GM21529 (cell line): ENCODE measurements around the gene SPACDR.

Source experiments
- ATAC-seq: cut with Tn5 transposase; IDR thresholded peaks from one replicate; pipeline ENCODE4 v1.9.1; 2021; ENCODE audit not compliant: unreplicated experiment

The SPACDR gene

DNA sequence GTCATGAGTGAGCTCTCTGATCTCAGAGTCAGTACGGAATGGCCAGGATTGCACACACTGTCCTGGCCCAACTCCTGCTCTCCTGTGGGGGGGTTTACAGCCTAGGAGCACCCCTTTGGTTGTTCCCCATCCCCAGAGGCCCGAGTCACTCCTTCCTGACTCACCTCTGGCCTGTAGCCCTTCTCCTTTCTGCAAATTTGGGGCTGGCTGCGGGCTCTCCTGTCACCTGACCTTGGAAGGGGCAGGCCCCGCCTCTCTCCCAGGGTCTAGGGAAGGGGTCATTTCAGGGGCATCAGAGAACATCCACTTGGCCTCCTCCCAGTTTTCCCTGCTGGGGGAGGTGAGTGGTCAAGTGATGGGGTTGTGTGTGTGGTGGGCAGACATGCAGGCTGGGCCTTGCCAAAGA lies 21.4 kb upstream of the SPACDR start:
- no peak for ATAC-seq

DNA sequence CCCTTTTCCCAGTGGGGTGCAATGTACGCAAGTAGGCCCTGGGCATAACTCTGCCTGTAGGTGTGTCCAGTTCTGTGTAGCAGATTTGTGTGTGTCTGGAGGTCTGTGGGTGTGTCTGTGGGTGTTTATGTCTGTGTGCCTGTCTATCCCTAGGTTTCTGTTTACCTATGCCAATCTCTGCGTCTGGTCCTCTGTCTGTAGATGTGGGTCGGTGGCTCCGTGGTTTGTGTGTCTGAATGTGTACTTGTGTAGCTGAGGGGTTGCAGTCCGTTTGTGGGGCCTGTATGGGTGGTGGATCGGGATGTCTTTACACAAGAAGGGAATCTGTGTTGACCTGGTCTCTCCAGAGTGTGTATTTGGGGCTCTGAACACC lies 20.6 kb upstream of the SPACDR start:
- ATAC-seq, result no peak

DNA sequence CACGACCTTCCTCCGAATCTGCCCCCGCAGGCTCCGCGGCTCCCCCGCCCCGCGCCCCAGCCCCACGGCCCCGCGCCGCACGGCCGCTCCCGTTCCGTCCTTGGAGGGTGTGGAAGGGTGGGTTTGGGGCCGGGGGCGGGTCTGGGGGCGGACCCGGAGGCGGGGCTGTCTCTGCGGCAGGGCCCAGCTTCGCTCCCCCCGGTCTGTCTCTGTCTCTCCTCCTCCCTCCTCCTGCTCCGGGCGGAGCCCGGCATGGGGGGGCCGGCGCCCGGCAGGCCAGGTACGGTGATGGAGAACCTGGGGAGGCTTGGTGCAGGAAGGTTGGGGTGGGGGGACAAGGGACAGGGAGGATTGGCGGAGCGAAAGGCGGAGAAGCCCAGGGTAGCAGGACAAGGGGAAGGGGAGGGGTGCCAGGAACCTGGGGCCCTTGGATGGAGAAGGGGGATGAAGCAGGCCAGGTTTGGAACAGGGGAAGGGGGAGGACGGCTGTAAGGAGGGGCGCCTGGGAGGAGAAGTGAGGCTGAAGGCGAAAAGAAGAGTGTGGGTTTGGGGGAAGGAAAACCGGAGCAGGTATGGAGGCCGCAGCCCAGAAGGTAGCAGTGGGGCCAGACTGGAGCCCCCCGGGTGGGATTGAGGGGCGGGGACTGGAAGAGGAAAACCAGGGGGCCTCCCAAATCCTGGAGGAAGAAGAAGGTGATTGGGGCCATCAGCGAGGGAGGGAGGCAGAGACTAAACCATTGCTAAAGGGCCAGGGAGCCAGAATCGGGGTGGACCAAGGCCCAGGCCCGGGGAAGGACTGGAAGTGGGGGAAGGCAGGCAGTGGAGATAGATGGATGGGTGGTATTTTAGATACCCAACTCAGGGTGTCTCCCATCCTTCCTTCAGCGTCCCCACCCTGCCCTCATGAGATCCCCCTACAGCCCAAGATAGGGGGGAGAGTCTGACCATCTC lies 19.9 kb upstream of the SPACDR start, which contains the start of gene NYAP1:
Gene NYAP1 (plus strand): TSS at position 206 of the 951 bp plus-strand sequence. CDS start 1,385 bp downstream, outside the sequence.
- no peak for ATAC-seq

DNA sequence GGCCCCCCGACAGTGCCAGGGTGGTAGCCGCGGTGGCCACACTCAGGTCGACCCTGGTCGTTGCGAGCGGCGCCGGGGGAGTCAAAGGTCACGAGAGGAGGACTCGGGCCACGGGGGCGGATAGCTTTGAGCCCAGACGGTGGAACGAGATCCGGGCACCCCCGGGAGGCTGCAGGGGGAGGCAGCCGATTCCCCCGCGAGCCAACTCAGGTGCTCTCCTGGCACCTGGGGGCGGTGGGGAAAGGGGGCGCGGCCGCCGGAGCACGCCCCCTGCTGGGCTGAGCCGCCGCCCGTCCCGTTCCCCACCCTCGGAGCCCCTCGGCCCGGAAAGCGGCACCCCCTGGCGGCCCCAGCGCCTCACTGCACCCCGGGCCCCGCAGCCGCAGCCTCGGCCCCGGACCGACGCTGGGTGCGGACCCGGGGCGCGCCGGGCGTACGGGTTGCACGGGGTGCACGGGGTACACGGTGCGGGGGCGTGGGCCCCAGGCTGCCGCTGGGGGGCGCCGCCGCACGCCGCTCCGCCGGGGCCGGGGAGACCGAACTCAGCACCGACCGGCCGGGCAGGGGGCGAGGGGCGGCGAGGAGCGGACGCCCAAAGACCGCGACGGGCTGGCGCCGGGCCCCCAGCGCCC lies 19.1 kb upstream of the SPACDR start:
- ATAC-seq, result no peak

DNA sequence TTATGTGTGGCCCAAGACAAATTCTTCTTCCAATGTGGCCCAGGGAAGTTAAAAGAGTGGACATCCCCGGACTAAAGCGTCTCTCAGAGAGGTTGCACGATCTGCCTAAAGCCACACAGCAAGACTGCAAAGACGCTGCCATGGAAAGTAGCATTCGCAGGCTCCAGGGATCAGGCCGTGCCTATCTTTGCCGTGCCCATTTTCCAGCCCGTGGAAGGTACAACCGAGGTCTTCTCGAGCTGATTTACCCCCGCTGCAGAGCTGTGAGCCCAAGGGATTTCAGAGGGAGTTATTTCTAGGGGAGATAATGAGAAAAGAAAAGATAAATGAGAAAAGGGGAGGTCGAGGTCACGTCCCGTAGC lies 18.6 kb upstream of the SPACDR start:
- ATAC-seq, result no peak

DNA sequence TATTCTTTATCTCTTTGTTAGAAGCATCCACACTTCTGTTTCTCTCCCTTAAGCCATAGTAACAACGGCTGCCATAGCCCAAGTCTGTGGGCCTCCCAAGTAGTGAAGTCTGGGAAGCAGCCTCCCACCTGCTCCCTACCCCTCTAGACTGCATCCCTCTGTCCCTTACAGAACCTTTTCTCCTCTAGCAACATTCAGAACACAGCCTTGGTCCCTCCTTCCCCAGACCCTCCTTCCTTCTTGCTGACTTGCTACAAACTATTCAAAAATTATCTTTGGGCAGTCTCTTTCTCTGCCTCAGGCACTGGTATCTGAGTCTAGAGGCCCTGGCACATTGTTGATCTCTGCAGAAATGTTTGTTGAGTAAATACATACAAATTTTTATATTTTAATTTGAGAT lies 17.4 kb upstream of the SPACDR start:
- no peak for ATAC-seq

DNA sequence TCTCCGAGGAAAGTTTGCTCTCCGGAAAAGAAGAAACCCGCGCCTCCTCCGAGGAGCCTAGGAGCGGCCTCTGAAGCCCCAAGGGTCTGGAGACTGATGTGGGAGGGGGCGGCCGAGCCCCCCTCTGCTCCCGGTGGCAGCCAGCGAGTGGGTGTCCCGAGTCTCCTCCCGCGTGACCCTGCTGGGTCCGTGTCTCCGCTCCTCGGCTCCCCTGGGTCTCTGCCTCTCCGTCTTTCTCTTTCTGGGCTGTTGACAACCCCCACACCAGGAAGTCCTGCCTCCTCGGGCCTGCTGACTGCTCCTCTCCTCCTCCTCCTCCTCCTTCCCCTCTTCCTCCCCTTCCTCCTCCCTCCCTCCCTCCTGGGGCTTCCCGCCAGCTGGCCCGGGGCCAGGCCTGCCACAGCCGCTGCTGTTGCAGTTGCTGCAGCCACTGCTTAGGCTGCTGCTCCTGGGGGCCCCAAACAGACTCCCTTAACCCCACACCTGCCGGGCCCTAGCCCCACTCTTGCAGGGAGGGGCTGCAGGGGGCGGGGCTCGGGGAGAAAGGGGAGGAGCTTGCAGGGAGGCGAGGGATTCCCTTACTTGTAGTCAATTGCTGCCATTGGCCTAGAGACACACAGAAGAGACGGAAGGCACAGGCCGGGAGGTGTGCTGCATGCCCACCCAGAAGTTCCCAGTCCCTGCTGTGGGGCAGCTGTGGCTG lies 15.0 kb upstream of the SPACDR start, which contains the start of gene TSC22D4:
Gene TSC22D4 (minus strand): TSS at position 257 of the 703 bp plus-strand sequence. CDS start 1,176 bp downstream, outside the sequence.
- peak; percentile 61 for ATAC-seq

DNA sequence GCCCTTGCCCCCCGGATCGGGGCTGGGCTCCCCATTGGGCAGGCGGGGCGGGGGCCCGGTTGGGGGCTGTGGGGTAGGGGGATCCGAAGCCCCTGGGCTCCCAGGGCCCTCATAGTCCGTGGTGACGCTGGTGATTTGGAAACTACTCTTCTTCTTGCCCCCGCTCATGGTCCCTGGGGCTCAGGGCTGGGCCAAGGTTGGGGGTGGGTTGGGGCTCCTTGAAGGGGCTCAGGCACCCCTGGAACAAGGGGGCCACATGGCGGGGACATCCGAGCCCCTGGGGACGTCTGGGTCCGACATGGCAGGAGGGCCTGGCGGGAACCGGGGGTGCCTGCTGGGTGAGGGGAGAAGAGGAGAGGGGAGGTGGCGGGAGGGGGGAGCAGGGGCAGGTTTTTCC lies 13.8 kb upstream of the SPACDR start:
- no peak for ATAC-seq

DNA sequence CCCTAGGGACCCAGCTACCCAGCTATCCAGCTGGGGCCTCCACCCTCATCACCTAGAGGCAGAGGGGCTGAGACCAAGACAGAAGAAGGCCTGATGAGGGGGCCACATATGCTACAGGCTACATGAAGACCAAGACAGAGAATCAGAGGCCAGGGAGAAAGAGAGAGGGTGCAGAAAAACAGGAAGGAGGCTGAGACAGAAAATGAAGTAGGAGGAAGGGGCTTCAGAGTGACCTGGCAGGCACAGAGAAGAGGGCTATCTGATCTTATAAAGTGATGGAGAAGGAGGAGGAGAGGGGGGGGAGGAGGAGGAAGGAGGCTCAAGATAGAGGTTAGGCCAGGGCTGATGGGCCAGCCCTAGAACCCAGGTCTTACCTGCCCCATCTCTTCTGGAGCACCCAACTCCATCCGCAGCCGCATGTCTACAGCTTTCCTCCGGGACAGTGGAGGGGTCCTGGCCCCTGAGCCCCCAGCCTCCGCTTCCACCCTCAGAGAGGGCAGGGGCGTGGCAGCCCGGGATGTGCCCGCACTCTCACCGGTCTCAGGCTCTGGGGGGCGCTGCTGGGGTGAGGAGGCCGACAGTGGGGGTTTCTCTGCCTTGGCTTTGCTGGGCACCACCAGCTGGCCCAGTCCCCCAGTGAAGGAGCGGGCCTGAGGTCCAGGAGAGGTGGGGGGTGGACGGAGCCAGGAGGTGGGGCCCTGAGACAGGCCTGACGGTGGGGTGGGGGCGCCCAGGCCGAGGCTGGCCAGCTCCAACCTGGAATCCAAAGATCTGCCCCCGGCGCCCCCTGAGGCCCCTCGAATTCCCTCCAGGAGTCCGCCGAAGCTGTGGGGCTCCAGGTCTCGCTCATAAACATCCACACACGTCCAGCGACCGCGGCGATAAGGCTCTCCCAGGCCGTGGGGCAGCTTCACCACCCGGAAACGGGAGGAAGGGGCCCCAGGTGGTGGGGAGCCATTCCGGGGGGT lies 13.1 kb upstream of the SPACDR start:
- no peak for ATAC-seq

DNA sequence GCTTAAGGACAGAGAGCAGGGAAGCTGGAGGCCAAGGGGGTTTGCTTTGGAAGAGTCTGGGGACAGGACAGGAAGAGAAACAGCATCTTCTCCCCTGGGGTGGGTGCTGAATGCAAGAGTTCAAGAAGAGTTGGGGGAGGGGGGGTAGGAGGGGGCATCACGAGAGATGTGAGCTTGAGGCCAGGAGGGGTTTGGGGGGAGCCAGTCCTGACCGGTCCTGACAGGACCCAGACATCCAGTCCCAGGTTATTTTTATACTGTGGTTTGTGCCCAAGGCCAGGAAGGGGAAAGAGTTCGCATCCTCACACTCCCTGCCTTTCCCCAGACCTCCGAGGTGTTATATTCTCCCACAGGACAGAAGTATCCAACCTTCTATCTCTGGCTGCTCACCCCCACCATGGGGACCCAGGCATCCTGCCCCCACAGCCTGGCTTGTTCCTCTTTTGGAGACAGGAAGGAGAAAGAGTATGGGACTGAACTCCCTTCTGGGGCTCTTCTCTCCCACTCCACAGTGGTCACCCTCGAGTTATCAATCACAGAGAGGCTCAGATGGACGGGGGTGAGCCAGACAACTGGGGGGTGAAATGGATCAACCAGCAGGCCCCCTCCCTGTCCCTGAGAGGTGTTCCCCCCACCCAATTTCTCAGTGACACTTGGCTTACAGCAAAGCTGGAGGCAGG lies 12.2 kb upstream of the SPACDR start:
- ATAC-seq, result no peak

DNA sequence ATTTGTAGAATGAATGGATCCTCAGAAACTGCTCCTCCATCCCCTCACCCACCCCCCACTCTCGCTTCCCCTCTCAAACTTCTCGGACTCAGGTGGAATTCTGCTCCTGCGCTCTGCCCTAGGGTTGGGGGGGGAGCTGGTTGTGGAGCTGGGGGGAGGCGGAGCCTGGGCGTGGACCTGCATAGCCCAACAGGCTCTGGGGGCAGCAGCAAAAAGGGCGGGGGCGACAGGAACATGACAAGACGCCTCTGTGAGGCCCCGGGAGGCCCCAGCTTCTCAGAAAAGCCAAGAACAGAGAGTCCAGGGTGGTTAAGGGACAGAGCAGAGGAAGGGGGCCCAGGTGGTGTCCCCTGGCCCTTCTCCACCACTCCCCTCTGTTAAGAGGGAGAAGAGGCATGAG lies 11.5 kb upstream of the SPACDR start:
- ATAC-seq, result no peak

DNA sequence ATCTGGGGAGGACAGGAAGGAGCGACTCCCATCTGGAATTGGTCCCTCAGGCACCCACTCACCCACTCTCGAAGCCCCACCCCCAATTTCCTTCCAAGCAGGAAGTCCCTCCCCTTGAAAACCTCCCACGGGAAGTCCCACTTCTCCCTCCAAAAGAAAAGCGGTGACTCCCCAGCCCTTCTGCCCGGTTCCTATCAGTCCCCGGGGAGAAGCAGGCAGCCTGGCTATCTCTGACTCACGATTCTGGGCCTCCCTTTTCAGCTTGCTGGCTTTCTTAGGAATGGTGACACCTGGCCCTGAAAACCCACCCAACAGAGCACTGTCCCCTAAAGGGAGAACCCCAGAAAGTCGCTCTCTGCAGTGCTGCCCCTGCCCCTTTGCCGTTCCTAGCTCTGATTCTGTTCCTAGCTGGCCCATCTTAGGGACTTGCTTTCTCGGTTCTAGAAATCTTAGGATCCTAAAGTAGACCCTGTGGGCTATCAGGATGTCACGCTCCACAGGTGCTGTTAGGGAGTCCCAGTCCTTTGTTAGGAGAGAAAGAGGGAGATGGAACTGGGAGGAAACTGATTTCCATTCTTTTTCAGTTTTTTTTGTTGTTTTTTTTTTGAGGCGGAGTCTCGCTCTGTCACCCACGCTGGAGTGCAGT lies 8.9 kb upstream of the SPACDR start:
- ATAC-seq, result no peak

DNA sequence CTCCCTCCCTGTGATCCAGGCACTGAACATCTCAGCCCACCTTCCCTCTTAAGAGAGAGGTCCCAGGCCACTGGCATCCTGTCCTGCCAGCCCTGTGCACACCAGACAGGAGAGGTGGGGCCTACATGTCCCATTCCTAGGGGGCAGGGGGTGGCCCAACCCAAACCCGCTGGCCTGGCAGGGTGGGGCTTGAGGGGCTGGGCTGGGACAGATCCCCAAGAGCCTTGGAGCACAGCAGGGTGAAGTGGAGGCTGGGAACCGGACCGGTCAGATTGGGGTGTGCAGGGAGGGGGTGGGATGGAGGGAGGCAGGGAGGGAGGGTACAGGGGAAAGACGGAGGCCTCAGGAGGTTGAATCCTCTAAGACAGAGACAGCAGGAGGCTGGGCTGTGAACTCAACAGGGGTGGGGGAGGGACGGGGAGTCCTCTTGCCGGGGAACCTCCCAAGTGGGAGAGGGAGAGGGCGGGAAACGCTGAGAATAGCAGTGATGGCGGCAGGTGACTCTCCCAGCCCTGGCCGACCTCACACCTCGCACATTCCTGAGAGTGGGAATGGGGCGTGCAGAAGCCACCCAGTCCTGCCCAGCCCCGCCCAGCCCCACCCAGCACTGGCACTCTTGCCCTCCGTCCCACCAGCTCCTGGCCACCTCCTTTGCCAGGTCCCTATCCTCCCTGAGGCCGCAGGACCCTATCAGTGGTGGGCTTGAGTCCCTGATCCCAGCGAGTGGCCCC lies 8.2 kb upstream of the SPACDR start:
- no peak for ATAC-seq

DNA sequence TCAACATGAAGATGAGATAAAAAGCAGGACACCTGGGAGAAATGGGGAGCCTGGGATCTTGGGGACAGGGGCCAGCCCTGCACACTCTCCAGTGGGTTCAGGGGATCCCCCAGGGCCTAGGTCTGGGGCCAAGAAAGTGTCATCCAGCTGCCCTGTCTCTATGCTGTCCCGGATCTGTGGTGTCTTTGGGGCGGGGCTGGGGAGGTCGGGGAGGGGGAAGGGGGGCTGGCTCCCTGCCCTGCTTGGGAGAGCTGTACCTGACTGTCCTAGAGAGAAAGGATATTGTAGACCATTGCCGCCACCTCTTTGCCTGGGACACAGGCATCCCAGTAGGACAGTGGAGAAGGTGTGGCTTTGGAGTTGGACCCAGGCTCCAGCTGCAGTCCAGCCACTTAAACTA lies 7.0 kb upstream of the SPACDR start:
- no peak for ATAC-seq

DNA sequence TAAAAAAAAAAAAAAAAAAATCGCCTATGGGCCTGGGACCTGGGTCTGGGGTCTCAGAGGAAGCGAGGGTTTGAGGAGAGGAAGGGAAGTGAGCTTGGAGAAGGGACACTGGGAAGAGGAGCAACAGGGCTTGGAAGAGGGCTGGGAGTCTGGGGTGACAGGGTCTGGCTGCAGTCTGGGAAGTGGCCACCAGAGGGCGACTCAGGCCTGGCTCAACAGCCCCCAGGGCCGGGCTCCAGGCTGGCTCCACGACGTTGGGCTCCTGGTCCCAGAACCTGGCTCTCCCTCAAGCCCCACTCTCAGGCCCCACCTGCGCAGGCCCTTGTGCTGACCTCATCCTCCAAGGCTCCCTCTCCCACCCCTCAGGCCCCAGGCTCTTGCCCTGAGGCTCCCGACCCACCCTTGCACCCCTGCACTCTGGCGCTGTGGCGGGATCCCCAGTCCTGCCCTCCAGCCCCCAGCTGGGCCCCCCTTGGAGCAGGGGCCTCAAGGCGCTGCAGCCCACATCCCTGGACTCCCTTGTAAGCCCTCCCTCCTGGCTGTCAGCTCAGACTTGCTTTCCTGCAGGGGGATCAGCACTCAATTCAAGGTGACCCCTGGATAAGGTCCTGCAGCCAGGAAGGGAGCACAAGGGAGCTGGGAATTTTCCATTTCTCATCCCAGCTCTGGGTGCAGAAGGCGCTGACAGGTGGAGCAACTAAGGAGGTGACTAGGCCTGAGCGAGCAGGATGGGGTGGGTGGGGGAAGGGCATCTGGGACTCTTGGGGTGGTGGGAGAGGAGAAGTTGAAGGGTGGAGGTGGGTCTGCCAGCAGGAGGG lies 5.4 kb upstream of the SPACDR start:
- peak; percentile 60 for ATAC-seq

DNA sequence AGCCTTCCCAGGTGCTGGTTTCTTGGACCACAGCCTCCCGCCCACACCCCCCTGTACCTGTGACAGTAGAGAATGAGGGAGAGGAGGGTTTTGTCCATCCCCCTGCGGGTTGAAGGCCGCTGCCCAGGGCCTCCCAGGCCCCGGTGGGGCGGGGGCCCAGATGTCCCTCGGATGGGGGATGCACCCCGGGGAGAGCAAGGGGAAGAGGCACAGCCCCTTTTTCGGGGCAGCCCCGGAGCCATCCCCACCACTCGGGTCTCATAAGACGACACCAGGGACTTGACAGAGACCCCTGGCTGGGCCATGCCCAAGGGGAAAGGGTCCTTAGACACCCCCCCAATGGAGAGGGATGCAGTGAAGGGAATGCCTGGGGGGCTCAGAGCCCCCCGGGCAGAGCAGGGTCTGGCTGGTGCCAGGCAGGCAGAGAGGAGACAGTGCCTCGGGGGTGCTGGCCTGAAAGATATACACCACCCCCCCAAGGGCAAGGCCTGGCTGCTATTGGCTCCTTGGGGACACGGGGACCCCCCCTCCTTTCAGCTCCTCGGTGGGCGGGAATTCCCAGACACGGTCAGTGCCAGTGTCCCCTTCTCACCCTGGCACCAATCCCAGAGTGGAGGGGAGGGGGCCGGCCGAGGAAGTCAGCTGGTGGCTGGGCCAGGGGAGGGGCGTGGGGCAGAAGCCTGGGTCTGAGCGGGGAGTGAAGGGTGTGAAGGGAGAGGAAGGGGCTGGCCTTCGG lies 3.7 kb upstream of the SPACDR start:
- ATAC-seq, result no peak
